Type B pancreatic cell (in vitro differentiated cells): ENCODE measurements around the gene CGNL1. TPM values are rescaled to one million over a fixed set of nuclear protein-coding genes. Genes with fewer than 3 reads are reported as not detected.

Experiments used
- DNase-seq: peaks from one replicate; pipeline ENCODE4 v3.0.0; 2021; ENCODE audit warnings: mixed read lengths; ENCODE audit not compliant: unreplicated experiment; ENCODE audit errors: extremely low spot score
- H3K27ac Mint-ChIP-seq: 2 replicates; pipeline ENCODE4 v1.8.0; 2021; ENCODE audit warnings: mild to moderate bottlenecking, mixed read lengths
- H3K27me3 Mint-ChIP-seq: 2 replicates; pipeline ENCODE4 v1.8.0; 2021; ENCODE audit warnings: mixed read lengths
- H3K36me3 Mint-ChIP-seq: 2 replicates; pipeline ENCODE4 v1.8.0; 2021; ENCODE audit warnings: mixed read lengths
- H3K4me1 Mint-ChIP-seq: one replicate; pipeline ENCODE4 v1.8.0; 2021; ENCODE audit warnings: mixed read lengths; ENCODE audit not compliant: unreplicated experiment
- H3K4me3 Mint-ChIP-seq: 2 replicates; pipeline ENCODE4 v1.8.0; 2021; ENCODE audit warnings: mild to moderate bottlenecking, mixed read lengths
- H3K9me3 Mint-ChIP-seq: 2 replicates; pipeline ENCODE4 v1.8.0; 2021; ENCODE audit warnings: mixed read lengths
- total RNA-seq: library from RNA; stranded (reverse); gene quantifications from 2 replicates; pipeline ENCODE4 v1.2.1, GENCODE V29; 2021; ENCODE audit warnings: low replicate concordance
- TF ChIP-seq, protein P1 (sequence below): fragments of 200-600 bp; sonication (generic); conservative IDR thresholded peaks from 2 replicates; pipeline ENCODE4 v1.5.0; 2021; ENCODE audit warnings: antibody characterized with exemption, mild to moderate bottlenecking

Gene CGNL1
- total RNA-seq, 1 donor from 2014 or later: 11.8 TPM

DNA sequence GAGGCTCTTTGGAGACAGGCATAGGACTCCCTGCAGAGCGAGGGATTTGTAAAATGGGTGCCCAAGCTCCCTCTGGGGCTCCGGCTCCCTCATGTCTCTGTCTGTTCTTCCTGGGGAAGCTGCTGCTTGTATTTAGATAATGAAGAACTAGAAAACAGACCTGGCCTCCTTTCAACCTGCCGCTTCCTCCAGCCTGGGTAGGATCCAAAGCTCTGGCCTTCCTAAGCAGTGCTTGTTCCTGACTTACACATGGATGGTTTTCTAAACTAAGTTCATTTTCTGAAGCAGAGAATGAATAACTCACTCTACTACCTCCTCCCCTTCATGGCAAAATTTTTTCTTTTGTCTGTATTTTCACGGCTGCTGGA is 178.5 kb downstream of the CGNL1 start:
- H3K4me1 Mint-ChIP-seq: peaks cover 34% of the 10 kb centered on the region
- H3K36me3 Mint-ChIP-seq: peaks cover 6% of the 10 kb centered on the region
- DNase-seq: no peak

DNA sequence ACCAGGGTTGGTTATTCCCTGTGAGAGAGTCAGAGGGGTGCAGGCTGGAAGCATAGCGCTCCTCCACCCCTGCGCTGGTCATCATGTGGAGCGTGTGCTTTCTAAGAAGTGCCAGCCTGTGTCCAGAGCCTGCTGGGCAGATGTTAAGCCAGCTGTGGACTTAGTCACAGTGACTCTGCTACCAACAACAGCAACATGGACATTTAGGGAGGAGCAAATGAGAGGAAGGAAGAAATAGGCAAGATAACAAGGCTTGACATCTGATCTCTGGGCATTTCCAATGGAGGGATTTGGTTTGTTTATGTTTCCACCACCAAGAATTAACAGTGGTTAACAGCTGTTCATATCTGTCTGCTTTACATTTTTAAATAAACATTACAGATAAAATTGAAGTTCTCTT is 179.0 kb downstream of the CGNL1 start:
- no peak for DNase-seq
- Mint-ChIP-seq H3K4me1 (peaks cover 34% of the 10 kb centered on the region), H3K27ac (peak overlapping the region; percentile 68), H3K27me3 (no peaks in the 10 kb centered on the region), H3K9me3 (no peaks in the 10 kb centered on the region), H3K4me3 (no peak overlapping the region), H3K36me3 (peaks cover 6% of the 10 kb centered on the region)
- TF ChIP-seq, protein P1, sequence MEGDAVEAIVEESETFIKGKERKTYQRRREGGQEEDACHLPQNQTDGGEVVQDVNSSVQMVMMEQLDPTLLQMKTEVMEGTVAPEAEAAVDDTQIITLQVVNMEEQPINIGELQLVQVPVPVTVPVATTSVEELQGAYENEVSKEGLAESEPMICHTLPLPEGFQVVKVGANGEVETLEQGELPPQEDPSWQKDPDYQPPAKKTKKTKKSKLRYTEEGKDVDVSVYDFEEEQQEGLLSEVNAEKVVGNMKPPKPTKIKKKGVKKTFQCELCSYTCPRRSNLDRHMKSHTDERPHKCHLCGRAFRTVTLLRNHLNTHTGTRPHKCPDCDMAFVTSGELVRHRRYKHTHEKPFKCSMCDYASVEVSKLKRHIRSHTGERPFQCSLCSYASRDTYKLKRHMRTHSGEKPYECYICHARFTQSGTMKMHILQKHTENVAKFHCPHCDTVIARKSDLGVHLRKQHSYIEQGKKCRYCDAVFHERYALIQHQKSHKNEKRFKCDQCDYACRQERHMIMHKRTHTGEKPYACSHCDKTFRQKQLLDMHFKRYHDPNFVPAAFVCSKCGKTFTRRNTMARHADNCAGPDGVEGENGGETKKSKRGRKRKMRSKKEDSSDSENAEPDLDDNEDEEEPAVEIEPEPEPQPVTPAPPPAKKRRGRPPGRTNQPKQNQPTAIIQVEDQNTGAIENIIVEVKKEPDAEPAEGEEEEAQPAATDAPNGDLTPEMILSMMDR: no peak

More for the DNA sequence above, 178.5 kb downstream of the CGNL1 start:
- TF ChIP-seq, protein P1: no peak
- H3K27me3 Mint-ChIP-seq: no peaks in the 10 kb centered on the region
- H3K4me3 Mint-ChIP-seq: no peak overlapping the region
- peak overlapping the region; percentile 68 for H3K27ac Mint-ChIP-seq
- no peaks in the 10 kb centered on the region for H3K9me3 Mint-ChIP-seq

DNA sequence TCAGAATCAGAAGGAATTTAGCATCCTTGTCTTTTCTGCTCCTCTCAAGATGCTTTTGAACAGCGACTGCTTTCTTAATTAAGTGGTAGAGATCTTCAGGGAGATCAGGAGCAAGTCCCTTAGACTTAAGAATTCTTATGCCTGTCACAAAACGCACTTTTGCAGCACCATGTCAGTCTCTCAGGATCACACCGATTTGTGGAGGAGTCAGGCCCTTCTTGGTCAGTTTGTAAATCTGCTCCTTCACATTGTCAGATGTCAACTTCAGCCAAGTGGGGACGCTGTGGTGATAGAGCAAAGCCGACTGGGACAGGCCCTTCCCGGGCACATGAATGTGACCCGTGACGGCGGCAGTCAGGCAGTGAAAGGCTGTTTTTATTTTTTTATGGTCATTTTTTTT is 179.7 kb downstream of the CGNL1 start:
- Mint-ChIP-seq H3K27ac (no peak overlapping the region), H3K27me3 (no peaks in the 10 kb centered on the region), H3K9me3 (no peaks in the 10 kb centered on the region), H3K36me3 (peaks cover 2% of the 10 kb centered on the region), H3K4me1 (peaks cover 34% of the 10 kb centered on the region), H3K4me3 (no peak overlapping the region)
- DNase-seq: no peak
- TF ChIP-seq, protein P1: no peak

DNA sequence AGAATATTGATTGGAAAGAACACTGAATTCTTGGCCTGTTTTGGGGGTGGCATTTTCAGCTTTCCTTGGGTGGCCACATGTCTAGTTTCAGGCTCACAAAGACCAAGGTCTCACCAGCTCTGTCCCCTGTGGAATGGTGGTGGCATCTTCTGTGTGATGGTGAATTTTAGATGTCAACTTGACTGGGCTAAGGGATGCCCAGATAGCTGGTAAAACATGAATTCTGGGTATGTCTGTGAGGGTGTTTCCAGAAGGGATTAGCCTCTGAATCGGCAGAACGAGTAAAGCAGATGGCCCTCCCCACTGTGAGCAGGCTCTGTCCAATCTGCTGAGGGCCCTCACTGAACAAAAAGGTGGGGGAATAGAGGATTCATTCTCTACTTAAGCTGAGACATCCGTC is 181.0 kb downstream of the CGNL1 start:
- no peaks in the 10 kb centered on the region for H3K9me3 Mint-ChIP-seq
- H3K27ac Mint-ChIP-seq: no peak overlapping the region
- H3K27me3 Mint-ChIP-seq: no peaks in the 10 kb centered on the region
- H3K4me1 Mint-ChIP-seq: peaks cover 24% of the 10 kb centered on the region
- TF ChIP-seq, protein P1: no peak
- H3K36me3 Mint-ChIP-seq: no peaks in the 10 kb centered on the region
- H3K4me3 Mint-ChIP-seq: no peak overlapping the region
- no peak for DNase-seq

DNA sequence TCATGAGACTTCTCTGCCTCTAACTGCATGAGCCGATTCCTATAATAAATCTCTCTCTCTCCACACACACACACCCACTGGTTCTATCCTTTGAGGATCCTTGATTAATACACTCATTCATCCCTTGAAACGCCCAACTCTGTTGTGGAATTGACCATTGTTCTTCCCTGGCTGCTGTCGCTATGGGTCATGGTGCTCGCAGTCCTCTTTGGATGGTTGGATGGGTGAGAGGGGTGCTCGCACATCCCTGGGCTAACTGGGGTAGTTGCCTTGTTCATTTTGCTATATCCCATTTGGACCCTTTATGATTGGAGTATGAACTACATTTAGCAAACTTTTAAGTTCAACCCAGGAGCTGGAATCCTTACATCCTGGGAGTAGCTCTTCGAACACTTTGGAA is 181.5 kb downstream of the CGNL1 start:
- H3K9me3 Mint-ChIP-seq: no peaks in the 10 kb centered on the region
- H3K4me3 Mint-ChIP-seq: no peak overlapping the region
- TF ChIP-seq, protein P1: no peak
- DNase-seq: no peak
- no peaks in the 10 kb centered on the region for H3K27me3 Mint-ChIP-seq
- peaks cover 22% of the 10 kb centered on the region for H3K4me1 Mint-ChIP-seq
- H3K27ac Mint-ChIP-seq: no peak overlapping the region
- H3K36me3 Mint-ChIP-seq: no peaks in the 10 kb centered on the region

DNA sequence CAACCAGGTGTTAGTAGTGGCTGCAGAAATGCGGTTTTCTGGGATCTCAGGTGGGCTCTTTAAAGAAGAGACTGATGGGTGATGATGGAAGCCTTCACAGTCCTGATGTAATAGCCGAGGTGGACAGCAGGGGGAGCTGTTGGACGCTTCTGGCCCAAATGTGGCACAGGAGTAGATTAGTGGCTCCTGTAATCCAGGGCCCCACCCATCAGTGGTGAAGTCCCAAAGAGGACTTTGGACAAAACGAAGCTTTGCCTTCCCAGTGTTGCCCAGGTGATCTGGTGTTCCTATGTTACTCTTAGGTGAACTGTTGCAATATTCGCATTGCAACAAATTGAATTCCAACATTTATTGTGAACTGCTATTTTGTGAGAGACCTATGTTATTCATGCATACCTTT is 183.6 kb downstream of the CGNL1 start:
- H3K4me3 Mint-ChIP-seq: no peak overlapping the region
- no peaks in the 10 kb centered on the region for H3K36me3 Mint-ChIP-seq
- H3K9me3 Mint-ChIP-seq: no peaks in the 10 kb centered on the region
- H3K27ac Mint-ChIP-seq: no peak overlapping the region
- no peaks in the 10 kb centered on the region for H3K27me3 Mint-ChIP-seq
- TF ChIP-seq, protein P1: peak; percentile 89
- DNase-seq: no peak
- H3K4me1 Mint-ChIP-seq: peaks cover 14% of the 10 kb centered on the region
